Fibroblast of skin of abdomen (primary cell): ENCODE results near the gene TMEM52B.
"Not testable (repeated sequence)": the region's sequence is repeated elsewhere in the genome, so short reads cannot be mapped to it uniquely, and the experiment has no call there.

ENCODE experiments used
- DNase-seq: peaks from one replicate; pipeline ENCODE4 v3.0.0-alpha.2; 2013

Gene TMEM52B

GRCh38 chr12:10211940-10212738, 33.3 kb downstream of the TMEM52B start:
- DNase-seq, result peak; percentile 98

GRCh38 chr12:10212739-10213131, 33.9 kb downstream of the TMEM52B start, which contains the start of gene GABARAPL1:
Gene GABARAPL1 (plus strand): TSS chr12:10212877. CDS start chr12:10213130, 253 bp downstream.
- DNase-seq, result peak; percentile 82

- DNase-seq, result peak; percentile 83
Observed at GRCh38 chr12:10213168-10214135, 34.6 kb downstream of the TMEM52B start.

GRCh38 chr12:10214136-10214894, 35.5 kb downstream of the TMEM52B start:
- peak; percentile 72 for DNase-seq

- no peak for DNase-seq
Observed at GRCh38 chr12:10214895-10215267, 36.0 kb downstream of the TMEM52B start.

- no peak for DNase-seq
Observed at GRCh38 chr12:10215436-10215835, 36.6 kb downstream of the TMEM52B start.

- not testable (repeated sequence) for DNase-seq
Observed at GRCh38 chr12:10215946-10216345, 37.1 kb downstream of the TMEM52B start.

- DNase-seq, result no peak
Observed at GRCh38 chr12:10218021-10218420, 39.2 kb downstream of the TMEM52B start.

- DNase-seq, result no peak
Observed at GRCh38 chr12:10220398-10221077, 41.7 kb downstream of the TMEM52B start.

- DNase-seq, result no peak
Observed at GRCh38 chr12:10221846-10222245, 43.0 kb downstream of the TMEM52B start.

GRCh38 chr12:10223208-10223607, 44.4 kb downstream of the TMEM52B start:
- DNase-seq, result no peak

- not testable (repeated sequence) for DNase-seq
Observed at GRCh38 chr12:10225426-10225825, 46.6 kb downstream of the TMEM52B start.

- DNase-seq, result no peak
Observed at GRCh38 chr12:10226086-10226485, 47.3 kb downstream of the TMEM52B start.

GRCh38 chr12:10226731-10227130, 47.9 kb downstream of the TMEM52B start:
- no peak for DNase-seq

GRCh38 chr12:10227648-10228047, 48.8 kb downstream of the TMEM52B start:
- DNase-seq, result no peak

- no peak for DNase-seq
Observed at GRCh38 chr12:10234562-10234961, 55.7 kb downstream of the TMEM52B start.

GRCh38 chr12:10235761-10236631, 57.2 kb downstream of the TMEM52B start:
- DNase-seq, result peak; percentile 20

GRCh38 chr12:10236720-10237119, 57.9 kb downstream of the TMEM52B start:
- no peak for DNase-seq

- no peak for DNase-seq
Observed at GRCh38 chr12:10238526-10238925, 59.7 kb downstream of the TMEM52B start.

GRCh38 chr12:10241290-10241689, 62.5 kb downstream of the TMEM52B start:
- DNase-seq, result no peak
